Thyroid gland (tissue), 4 donors: ENCODE data around the gene TOP3A. TPM values are rescaled to one million over a fixed set of nuclear protein-coding genes. Genes with fewer than 3 reads are reported as not detected.

Experiments used
- DNase-seq, 2 donors: peaks; one replicate each; pipeline ENCODE4 v3.0.0-alpha.2; 2019
- H3K27ac ChIP-seq, 3 donors: fragments of 200-600 bp; sonication (generic); 1 replicate in 2 of 3; 2 replicates in 1 of 3; pipeline ENCODE4 v1.5.1; 2016 to 2019; ENCODE audit warnings: mild to moderate bottlenecking in 1 of 3, moderate library complexity in 1 of 3
- H3K27me3 ChIP-seq: fragments of 200-600 bp; sonication (generic); one replicate; pipeline ENCODE4 v1.5.1; 2019
- H3K36me3 ChIP-seq, 2 donors: fragments of 200-600 bp; sonication (generic); one replicate each; pipeline ENCODE4 v1.5.1; 2016 to 2019
- H3K4me1 ChIP-seq, 2 donors: fragments of 200-600 bp; sonication (generic); one replicate each; pipeline ENCODE4 v1.5.1; 2017 to 2019
- H3K4me3 ChIP-seq, 3 donors: fragments of 200-600 bp; sonication (generic); replicated peaks in 1 of 3; 1 replicate in 2 of 3; 2 replicates in 1 of 3; pipeline ENCODE4 v1.5.1; 2016; ENCODE audit warnings: mild to moderate bottlenecking in 1 of 3
- H3K9me3 ChIP-seq: fragments of 200-600 bp; sonication (generic); one replicate; pipeline ENCODE4 v1.5.1; 2017
- POLR2A ChIP-seq, 2 donors: fragments of 450-650 bp; IDR thresholded peaks; one replicate each; pipeline ENCODE4 v1.6.1; 2017; ENCODE audit warnings: antibody characterized with exemption in 2 of 2, mild to moderate bottlenecking in 2 of 2, moderate library complexity in 1 of 2
- WGBS, 2 donors: methylation state at CpG; one replicate each; pipeline ENCODE4 v1.1.5; 2017; 5-methylcytosine and 5-hydroxymethylcytosine counted together
- intact Hi-C: fragments of 100-400 bp; cut with DNase I; formaldehyde crosslinking; loops from one replicate; pipeline ENCODE4 v1.15.1; 2023
- total RNA-seq, 4 donors: library from RNA; depleted of rRNA; stranded (reverse); fragments of >200 nt; gene quantifications; one replicate each; pipeline ENCODE4 v1.2.3, GENCODE V29; 2016
- TF ChIP-seq, protein P1 (sequence below), 6 experiments: fragments of 200-600 bp in 3 of 6; fragments of 450-650 bp in 3 of 6; sonication (generic) in 3 of 6; IDR thresholded peaks; one replicate each; pipeline ENCODE4 v1.5.1; 2016 to 2019; ENCODE audit warnings: antibody characterized with exemption in 6 of 6, mild to moderate bottlenecking in 2 of 6, inconsistent platforms in 1 of 6, moderate library complexity in 1 of 6

Gene TOP3A
- total RNA-seq, 4 donors from 2014 or later: 31.3 to 34.5 (median 32.5) TPM

- Histone ChIP-seq H3K36me3 (peaks cover 76 to 78% of the 10 kb centered on the region in 2 donors), H3K27ac (no peak overlapping the region)
- DNase-seq: peak; percentile 51 to 63
Measured at GRCh38 chr17:18248300-18248731, 66.5 kb downstream of the TOP3A start.

DNA sequence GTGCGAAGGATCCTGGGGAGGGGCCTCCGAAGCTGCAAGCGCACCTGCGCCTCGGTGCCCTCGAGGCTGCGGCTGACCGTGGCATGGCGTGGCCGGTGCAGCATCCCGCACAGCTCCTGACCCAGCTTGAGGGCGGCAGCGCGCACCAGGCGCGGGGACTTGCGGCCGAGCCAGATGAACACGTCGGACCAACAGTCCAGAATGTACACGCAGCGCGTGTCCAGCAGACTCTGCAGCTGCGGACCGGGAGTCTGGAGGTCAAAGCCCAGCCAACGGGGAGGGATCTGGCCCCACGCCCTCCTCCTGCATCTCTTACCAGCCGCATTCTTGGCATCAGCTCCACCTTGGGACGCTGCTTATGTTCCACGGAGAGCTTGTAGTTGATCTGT lies 67.2 kb downstream of the TOP3A start:
- Histone ChIP-seq H3K27me3 (no peaks in the 10 kb centered on the region), H3K4me1 (no peaks in the 10 kb centered on the region), H3K4me3 (no peak overlapping the region), H3K36me3 (peaks cover 69 to 71% of the 10 kb centered on the region in 2 donors), H3K27ac (no peak overlapping the region), H3K9me3 (no peaks in the 10 kb centered on the region)
- 89 to 91% methylated on average over 25 to 29 of the region's 30 CpGs for WGBS, 2 donors
- TF ChIP-seq, protein P1, sequence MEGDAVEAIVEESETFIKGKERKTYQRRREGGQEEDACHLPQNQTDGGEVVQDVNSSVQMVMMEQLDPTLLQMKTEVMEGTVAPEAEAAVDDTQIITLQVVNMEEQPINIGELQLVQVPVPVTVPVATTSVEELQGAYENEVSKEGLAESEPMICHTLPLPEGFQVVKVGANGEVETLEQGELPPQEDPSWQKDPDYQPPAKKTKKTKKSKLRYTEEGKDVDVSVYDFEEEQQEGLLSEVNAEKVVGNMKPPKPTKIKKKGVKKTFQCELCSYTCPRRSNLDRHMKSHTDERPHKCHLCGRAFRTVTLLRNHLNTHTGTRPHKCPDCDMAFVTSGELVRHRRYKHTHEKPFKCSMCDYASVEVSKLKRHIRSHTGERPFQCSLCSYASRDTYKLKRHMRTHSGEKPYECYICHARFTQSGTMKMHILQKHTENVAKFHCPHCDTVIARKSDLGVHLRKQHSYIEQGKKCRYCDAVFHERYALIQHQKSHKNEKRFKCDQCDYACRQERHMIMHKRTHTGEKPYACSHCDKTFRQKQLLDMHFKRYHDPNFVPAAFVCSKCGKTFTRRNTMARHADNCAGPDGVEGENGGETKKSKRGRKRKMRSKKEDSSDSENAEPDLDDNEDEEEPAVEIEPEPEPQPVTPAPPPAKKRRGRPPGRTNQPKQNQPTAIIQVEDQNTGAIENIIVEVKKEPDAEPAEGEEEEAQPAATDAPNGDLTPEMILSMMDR (IDR thresholded peaks at IDR 0.05): no peak
- no peak for TF ChIP-seq POLR2A (IDR thresholded peaks at IDR 0.05)
- DNase-seq: peak in 1 of 2 donors; percentile 15
- intact Hi-C loops: no loop called here

More at GRCh38 chr17:18248300-18248731, 66.5 kb downstream of the TOP3A start:
- no peak overlapping the region for H3K4me3 ChIP-seq
- 53 to 61% methylated on average over 8 to 9 of the region's 9 CpGs for WGBS, 2 donors
- TF ChIP-seq, protein P1 (IDR thresholded peaks at IDR 0.05): peak in 4 of 6 experiments; percentile 37 to 64 (median 62)
- no peak for TF ChIP-seq POLR2A (IDR thresholded peaks at IDR 0.05)
- no peaks in the 10 kb centered on the region for H3K9me3 ChIP-seq
- intact Hi-C loops: no loop called here
- H3K4me1 ChIP-seq: no peaks in the 10 kb centered on the region
- H3K27me3 ChIP-seq: no peaks in the 10 kb centered on the region

- no peaks in the 10 kb centered on the region for H3K4me1 ChIP-seq
- no peaks in the 10 kb centered on the region for H3K27me3 ChIP-seq
- H3K36me3 ChIP-seq: peaks cover 64 to 66% of the 10 kb centered on the region in 2 donors
- DNase-seq: peak; percentile 66 to 83
- WGBS, 2 donors: 33 to 56% methylated on average over 14 to 37 of the region's 46 CpGs
- H3K27ac ChIP-seq: no peak overlapping the region
- TF ChIP-seq, protein P1 (IDR thresholded peaks at IDR 0.05): no peak
- TF ChIP-seq POLR2A (IDR thresholded peaks at IDR 0.05): no peak
- no peaks in the 10 kb centered on the region for H3K9me3 ChIP-seq
- intact Hi-C loops: no loop called here
- no peak overlapping the region for H3K4me3 ChIP-seq
Measured at GRCh38 chr17:18246880-18247612, 67.7 kb downstream of the TOP3A start.

DNA sequence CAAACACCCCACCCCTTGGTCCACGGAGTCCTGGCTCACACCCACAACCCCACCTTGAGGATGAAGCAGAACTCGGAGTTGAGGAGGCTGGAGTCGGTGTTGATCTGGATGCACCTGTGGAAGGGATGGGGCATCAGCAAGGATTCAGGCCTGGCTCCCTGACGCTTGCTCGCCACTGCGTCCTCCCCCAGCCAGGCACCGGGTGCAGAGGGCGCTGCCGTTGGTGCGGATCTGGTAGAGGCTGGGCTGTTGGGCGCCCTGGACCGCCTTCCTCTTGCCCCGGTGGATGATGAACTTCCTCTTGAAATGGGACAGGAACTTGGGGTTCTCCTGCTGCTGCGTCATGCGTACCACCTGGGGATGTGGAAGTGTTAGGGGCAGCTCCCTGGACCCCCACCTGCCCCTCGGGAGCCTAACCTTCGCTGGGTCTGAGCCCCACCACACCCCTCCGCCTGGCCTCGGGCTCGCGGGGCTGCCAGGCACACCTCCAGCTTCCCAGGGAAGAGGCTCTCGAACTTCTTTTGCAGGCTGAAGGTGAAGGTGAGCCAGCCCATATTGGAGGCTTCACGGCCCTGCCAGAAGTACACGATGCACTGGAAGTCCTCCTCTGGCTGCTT lies 68.6 kb downstream of the TOP3A start:
- no peaks in the 10 kb centered on the region for H3K9me3 ChIP-seq
- no peak overlapping the region for H3K27ac ChIP-seq
- no peak for DNase-seq
- H3K27me3 ChIP-seq: no peaks in the 10 kb centered on the region
- intact Hi-C loops: no loop called here
- H3K36me3 ChIP-seq: peaks cover 55 to 57% of the 10 kb centered on the region in 2 donors
- no peak for TF ChIP-seq POLR2A (IDR thresholded peaks at IDR 0.05)
- H3K4me3 ChIP-seq: no peak overlapping the region
- H3K4me1 ChIP-seq: no peaks in the 10 kb centered on the region
- 78 to 91% methylated on average over 6 to 20 of the region's 24 CpGs for WGBS, 2 donors

DNA sequence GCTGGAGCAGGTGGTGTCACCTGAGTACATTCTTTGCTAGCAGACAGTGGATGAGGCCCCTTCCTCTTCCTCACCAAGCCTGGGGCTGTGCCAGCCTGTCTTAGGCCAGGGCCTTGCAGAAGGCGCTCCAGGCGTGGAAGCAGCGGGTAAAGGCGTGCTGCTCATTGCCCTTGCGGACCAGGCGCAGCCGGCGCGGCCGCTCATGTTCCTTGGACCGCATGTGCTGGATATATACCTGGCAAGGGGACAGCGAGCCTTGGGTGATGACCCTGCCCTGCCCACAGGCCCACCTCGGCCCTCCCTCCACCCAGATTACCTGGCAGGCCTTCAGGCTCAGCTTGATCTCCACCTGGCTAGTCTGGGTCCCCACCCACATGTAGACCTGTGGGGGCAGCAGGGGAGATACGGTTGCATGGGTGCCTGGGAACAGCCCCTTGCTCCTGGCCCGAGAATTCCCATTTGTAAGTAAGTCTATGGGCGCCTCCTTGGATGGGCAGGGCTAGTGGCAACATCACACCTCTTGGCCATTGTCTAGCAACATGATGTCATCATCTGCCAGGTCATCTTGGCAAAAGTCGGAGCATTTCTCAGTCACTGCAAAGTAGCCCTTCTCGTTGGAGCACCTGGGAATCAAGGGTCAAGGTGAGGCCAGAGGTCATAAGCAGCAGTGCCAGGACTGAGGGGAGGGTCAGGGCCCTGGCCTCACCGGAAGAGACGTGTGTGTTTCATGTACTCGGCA lies 69.6 kb downstream of the TOP3A start:
- peaks cover 45 to 48% of the 10 kb centered on the region in 2 donors for H3K36me3 ChIP-seq
- TF ChIP-seq, protein P1 (IDR thresholded peaks at IDR 0.05): no peak
- no peak for TF ChIP-seq POLR2A (IDR thresholded peaks at IDR 0.05)
- intact Hi-C loops: no loop called here
- no peak overlapping the region for H3K27ac ChIP-seq
- H3K4me1 ChIP-seq: no peaks in the 10 kb centered on the region
- no peaks in the 10 kb centered on the region for H3K27me3 ChIP-seq
- H3K9me3 ChIP-seq: no peaks in the 10 kb centered on the region
- H3K4me3 ChIP-seq: no peak overlapping the region
- DNase-seq: no peak
- WGBS, 2 donors: 91 to 93% methylated on average over 14 to 20 of the region's 21 CpGs
